Measurements from ENCODE around the gene ELOVL5.
"Not testable (repeated sequence)": the region's sequence is repeated elsewhere in the genome, so short reads cannot be mapped to it uniquely, and the experiment has no call there.

DNA sequence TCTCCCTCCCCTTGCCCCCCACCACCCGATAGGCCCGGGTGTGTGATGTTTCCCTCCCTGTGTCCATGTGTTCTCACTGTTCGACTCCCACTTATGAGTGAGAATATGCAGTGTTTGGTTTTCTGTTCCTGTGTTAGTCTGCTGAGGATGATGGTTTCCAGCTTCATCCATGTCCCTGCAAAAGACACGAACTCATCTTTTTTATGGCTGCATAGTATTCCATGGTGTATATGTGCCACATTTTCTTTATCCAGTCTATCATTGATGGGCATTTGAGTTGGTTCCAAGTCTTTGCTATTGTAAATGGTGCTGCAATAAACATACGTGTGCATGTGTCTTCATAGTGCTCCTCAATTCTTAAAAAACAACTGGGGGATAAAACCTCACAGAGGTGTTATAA is 2.7 kb downstream of the ELOVL5 start:
- not testable (repeated sequence) for TF ChIP-seq POLR2A (IDR thresholded peaks at IDR 0.05)
- TF ChIP-seq, protein P1, sequence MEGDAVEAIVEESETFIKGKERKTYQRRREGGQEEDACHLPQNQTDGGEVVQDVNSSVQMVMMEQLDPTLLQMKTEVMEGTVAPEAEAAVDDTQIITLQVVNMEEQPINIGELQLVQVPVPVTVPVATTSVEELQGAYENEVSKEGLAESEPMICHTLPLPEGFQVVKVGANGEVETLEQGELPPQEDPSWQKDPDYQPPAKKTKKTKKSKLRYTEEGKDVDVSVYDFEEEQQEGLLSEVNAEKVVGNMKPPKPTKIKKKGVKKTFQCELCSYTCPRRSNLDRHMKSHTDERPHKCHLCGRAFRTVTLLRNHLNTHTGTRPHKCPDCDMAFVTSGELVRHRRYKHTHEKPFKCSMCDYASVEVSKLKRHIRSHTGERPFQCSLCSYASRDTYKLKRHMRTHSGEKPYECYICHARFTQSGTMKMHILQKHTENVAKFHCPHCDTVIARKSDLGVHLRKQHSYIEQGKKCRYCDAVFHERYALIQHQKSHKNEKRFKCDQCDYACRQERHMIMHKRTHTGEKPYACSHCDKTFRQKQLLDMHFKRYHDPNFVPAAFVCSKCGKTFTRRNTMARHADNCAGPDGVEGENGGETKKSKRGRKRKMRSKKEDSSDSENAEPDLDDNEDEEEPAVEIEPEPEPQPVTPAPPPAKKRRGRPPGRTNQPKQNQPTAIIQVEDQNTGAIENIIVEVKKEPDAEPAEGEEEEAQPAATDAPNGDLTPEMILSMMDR (IDR thresholded peaks at IDR 0.05 in 8 of 11, conservative IDR thresholded peaks at IDR 0.05 in 3 of 11) = not testable (repeated sequence)

Data from spleen (tissue), 7 donors.